ENCODE results near the gene XPO6. TPM values are rescaled to one million over a fixed set of nuclear protein-coding genes. Genes with fewer than 3 reads are reported as not detected.

The XPO6 gene
- polyA plus RNA-seq, 1 of the 3 experiments (the other 2 are of a cell fraction), result 97.1 TPM

GRCh38 chr16:28258567-28258966 is 46.8 kb upstream of the XPO6 start:
- H3K4me3 ChIP-seq (ENCODE audit: low read depth in 2 of 2, low read length in 1 of 2), result no peak overlapping the region
- no peak overlapping the region for H2AFZ ChIP-seq (ENCODE audit: low read depth)
- H3K9me3 ChIP-seq, result no peaks in the 10 kb centered on the region
- H3K36me3 ChIP-seq (replicated peaks in 1 of 2; ENCODE audit: control insufficient read depth in 1 of 2, insufficient read depth in 2 of 2, low read length in 1 of 2), result no peaks in the 10 kb centered on the region
- WGBS (ENCODE audit: low lambda C conversion rate), result 34% methylated on average over 7 of the region's 18 CpGs
- H3K27ac ChIP-seq (ENCODE audit: low read depth in 2 of 2, low read length in 1 of 2), result no peak overlapping the region
- no peaks in the 10 kb centered on the region for H4K20me1 ChIP-seq (ENCODE audit: insufficient read depth)
- H3K27me3 ChIP-seq (ENCODE audit: insufficient read depth), result 0 out of 2 replicates have a peak, but pooled peaks cover 8% of the 10 kb centered on the region
- H3K4me1 ChIP-seq (ENCODE audit: control insufficient read depth in 1 of 2, insufficient read depth in 2 of 2, low read depth in 1 of 2, low read length in 1 of 2), result peaks cover 0 to 3% of the 10 kb centered on the region in 2 experiments; a peak in 1 of 4 replicates
- no peak for TF ChIP-seq FOSL2 (IDR thresholded peaks at IDR 0.05; ENCODE audit: borderline replicate concordance, low read depth)
- TF ChIP-seq ELF1 (IDR thresholded peaks at IDR 0.05), result no peak
- no peak for TF ChIP-seq MAX (IDR thresholded peaks at IDR 0.05; ENCODE audit: low read depth)
- H3K79me2 ChIP-seq (ENCODE audit: insufficient read depth), result no peaks in the 10 kb centered on the region
- CTCF ChIA-PET, result interaction anchor here (1.0 kb wide), 1 partner anchor 68 kb away, joined by 5 read pairs; no protein-coding TSS in a partner anchor
- no peaks in the 10 kb centered on the region for H3F3A ChIP-seq (replicated peaks; ENCODE audit: insufficient read depth)
- POLR2A ChIA-PET, result no interaction called here
- no peaks in the 10 kb centered on the region for H3K9me2 ChIP-seq
- no peak overlapping the region for H3K9ac ChIP-seq
- DNase-seq, result peak; percentile 58
- no peak overlapping the region for H3K4me2 ChIP-seq

- no peak overlapping the region for H3K4me2 ChIP-seq
- ChIA-PET POLR2A (no interaction called here), CTCF (no interaction called here)
- 60% methylated on average over 4 of the region's 4 CpGs for WGBS (ENCODE audit: low lambda C conversion rate)
- no peaks in the 10 kb centered on the region for H3K9me3 ChIP-seq
- no peaks in the 10 kb centered on the region for H4K20me1 ChIP-seq (ENCODE audit: insufficient read depth)
- no peak overlapping the region for H3K4me3 ChIP-seq (ENCODE audit: low read depth in 2 of 2, low read length in 1 of 2)
- H2AFZ ChIP-seq (ENCODE audit: low read depth), result no peak overlapping the region
- no peaks in the 10 kb centered on the region for H3F3A ChIP-seq (replicated peaks; ENCODE audit: insufficient read depth)
- H3K9me2 ChIP-seq, result no peaks in the 10 kb centered on the region
- no peaks in the 10 kb centered on the region for H3K36me3 ChIP-seq (replicated peaks in 1 of 2; ENCODE audit: control insufficient read depth in 1 of 2, insufficient read depth in 2 of 2, low read length in 1 of 2)
- H3K4me1 ChIP-seq (ENCODE audit: control insufficient read depth in 1 of 2, insufficient read depth in 2 of 2, low read depth in 1 of 2, low read length in 1 of 2), result peaks cover 0 to 3% of the 10 kb centered on the region in 2 experiments; a peak in 1 of 4 replicates
- H3K79me2 ChIP-seq (ENCODE audit: insufficient read depth), result no peaks in the 10 kb centered on the region
- DNase-seq, result no peak
- no peak overlapping the region for H3K9ac ChIP-seq
- H3K27me3 ChIP-seq (ENCODE audit: insufficient read depth), result 0 out of 2 replicates have a peak, but pooled peaks cover 8% of the 10 kb centered on the region
- no peak overlapping the region for H3K27ac ChIP-seq (ENCODE audit: low read depth in 2 of 2, low read length in 1 of 2)
- TF ChIP-seq YY1 (IDR thresholded peaks at IDR 0.05; ENCODE audit: low read depth) (no peak), USF1 (IDR thresholded peaks at IDR 0.05; ENCODE audit: borderline replicate concordance, low read depth) (no peak), JUND (IDR thresholded peaks at IDR 0.05) (no peak), TAF1 (IDR thresholded peaks at IDR 0.05; ENCODE audit: borderline replicate concordance, low read depth, low read length) (no peak), NFIC (IDR thresholded peaks at IDR 0.05; ENCODE audit: borderline replicate concordance) (no peak), ZBTB33 (IDR thresholded peaks at IDR 0.05; ENCODE audit: borderline replicate concordance, low read depth) (no peak), FOXJ3 (CRISPR knock-in tag; IDR thresholded peaks at IDR 0.05) (no peak), MXI1 (IDR thresholded peaks at IDR 0.05; ENCODE audit: low read depth, low read length) (no peak), SIN3A (IDR thresholded peaks at IDR 0.05; ENCODE audit: borderline replicate concordance, low read depth, low read length) (no peak), EZH2phosphoT487 (IDR thresholded peaks at IDR 0.05; ENCODE audit: borderline replicate concordance, low read depth) (no peak), CTCF (IDR thresholded peaks at IDR 0.05) (no peak), FOXM1 (IDR thresholded peaks at IDR 0.05; ENCODE audit: low read depth) (no peak), TCF12 (IDR thresholded peaks at IDR 0.05) (no peak), RXRA (IDR thresholded peaks at IDR 0.05; ENCODE audit: borderline replicate concordance, low read depth) (no peak), RFX5 (IDR thresholded peaks at IDR 0.05; ENCODE audit: low read length) (no peak), RCOR1 (IDR thresholded peaks at IDR 0.05; ENCODE audit: low read length) (no peak), POLR2AphosphoS5 (IDR thresholded peaks at IDR 0.05; ENCODE audit: low read depth, low read length) (no peak), FOSL2 (IDR thresholded peaks at IDR 0.05; ENCODE audit: borderline replicate concordance, low read depth) (no peak)
- TF ChIP-seq, protein P1, sequence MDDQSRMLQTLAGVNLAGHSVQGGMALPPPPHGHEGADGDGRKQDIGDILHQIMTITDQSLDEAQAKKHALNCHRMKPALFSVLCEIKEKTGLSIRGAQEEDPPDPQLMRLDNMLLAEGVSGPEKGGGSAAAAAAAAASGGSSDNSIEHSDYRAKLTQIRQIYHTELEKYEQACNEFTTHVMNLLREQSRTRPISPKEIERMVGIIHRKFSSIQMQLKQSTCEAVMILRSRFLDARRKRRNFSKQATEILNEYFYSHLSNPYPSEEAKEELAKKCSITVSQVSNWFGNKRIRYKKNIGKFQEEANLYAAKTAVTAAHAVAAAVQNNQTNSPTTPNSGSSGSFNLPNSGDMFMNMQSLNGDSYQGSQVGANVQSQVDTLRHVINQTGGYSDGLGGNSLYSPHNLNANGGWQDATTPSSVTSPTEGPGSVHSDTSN (IDR thresholded peaks at IDR 0.05), result no peak
These were observed 45.5 kb upstream of the XPO6 start for GRCh38 chr16:28257256-28257655.
